IPS-20b (cell line): ENCODE measurements around the gene KMT2D.

Experiments
- H3K27ac ChIP-seq: one replicate; pipeline ENCODE4 v1.5.1; 2013; ENCODE audit warnings: low read length
- H3K27me3 ChIP-seq: 2 replicates; pipeline ENCODE4 v1.6.1; 2013; ENCODE audit warnings: mild to moderate bottlenecking, low read length, inconsistent platforms; ENCODE audit not compliant: insufficient read depth
- H3K36me3 ChIP-seq: 2 replicates; pipeline ENCODE4 v1.6.1; 2013; ENCODE audit warnings: low read depth, mild to moderate bottlenecking, inconsistent platforms, low read length, moderate library complexity; ENCODE audit not compliant: insufficient read depth
- H3K4me1 ChIP-seq: 2 replicates; pipeline ENCODE4 v1.6.1; 2013; ENCODE audit warnings: mild to moderate bottlenecking, control low read depth, inconsistent platforms, low read length, moderate library complexity; ENCODE audit not compliant: insufficient read depth
- H3K4me3 ChIP-seq: 2 replicates; pipeline ENCODE4 v1.5.1; 2013; ENCODE audit warnings: mild to moderate bottlenecking, low read length, inconsistent platforms
- H3K9ac ChIP-seq: 2 replicates; pipeline ENCODE4 v1.6.1; 2013; ENCODE audit warnings: low read depth, mild to moderate bottlenecking, inconsistent platforms, low read length, moderate library complexity
- H3K9me3 ChIP-seq: 2 replicates; pipeline ENCODE4 v1.6.1; 2013; ENCODE audit warnings: mild to moderate bottlenecking, low read depth, low read length, inconsistent platforms; ENCODE audit not compliant: insufficient read depth

The KMT2D gene

DNA sequence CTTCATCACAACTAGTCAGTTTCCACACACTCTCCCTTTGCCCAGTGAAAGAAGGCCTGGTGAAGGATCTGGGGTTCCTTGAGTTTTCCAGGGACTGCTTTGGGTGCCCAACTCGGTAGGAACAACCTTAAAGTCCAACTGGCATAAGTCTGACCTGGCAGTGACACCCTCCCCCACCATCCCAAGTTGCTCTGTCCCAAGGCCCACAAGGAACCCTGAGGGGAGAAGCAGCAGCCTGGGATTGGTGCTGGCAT lies 1.6 kb downstream of the KMT2D start:
- Histone ChIP-seq H3K9ac (peak overlapping the region; percentile 98; the same call in 1 of the 2 replicates), H3K9me3 (no peaks in the 10 kb centered on the region), H3K4me3 (peak overlapping the region; percentile 89), H3K27me3 (no peaks in the 10 kb centered on the region), H3K27ac (no peak overlapping the region), H3K36me3 (peaks cover 19% of the 10 kb centered on the region), H3K4me1 (peaks cover 17% of the 10 kb centered on the region)

DNA sequence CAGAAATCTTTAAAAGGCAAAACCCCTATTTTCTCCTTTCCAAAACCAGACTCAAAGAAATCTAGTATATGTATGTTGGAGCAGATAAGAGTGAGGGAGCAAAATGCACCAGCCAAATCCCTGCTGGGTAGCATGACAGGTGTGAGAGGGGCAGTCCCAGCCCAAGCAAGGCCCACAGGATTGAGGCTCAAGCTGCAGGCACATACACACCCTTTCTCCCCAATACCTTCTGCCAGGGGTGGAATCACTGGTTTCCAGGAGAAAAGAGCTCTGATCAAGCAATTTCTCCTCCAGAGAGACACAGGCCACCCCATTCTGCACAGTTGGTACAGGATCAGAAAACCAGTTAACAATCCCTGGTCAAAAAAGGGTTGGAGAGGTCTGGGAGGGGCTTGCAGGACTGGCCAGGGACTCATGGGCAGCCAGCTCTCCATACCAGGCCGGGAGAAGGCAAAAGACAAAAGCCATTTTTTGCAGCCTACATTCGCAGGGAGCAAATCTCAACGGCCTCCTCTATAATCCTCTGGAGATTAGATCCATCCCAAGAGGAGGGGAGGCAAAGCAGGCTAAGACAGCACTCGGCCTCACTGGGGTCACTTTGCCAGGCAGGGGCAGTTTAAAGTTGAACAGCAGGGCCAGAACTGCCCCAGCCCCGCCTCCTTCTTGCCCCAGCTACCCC lies 2.1 kb downstream of the KMT2D start:
- Histone ChIP-seq H3K4me3 (peak overlapping the region; percentile 89), H3K4me1 (peaks cover 17% of the 10 kb centered on the region), H3K27ac (no peak overlapping the region), H3K9me3 (no peaks in the 10 kb centered on the region), H3K27me3 (no peaks in the 10 kb centered on the region), H3K9ac (peak overlapping the region; percentile 98; the same call in 1 of the 2 replicates), H3K36me3 (peaks cover 24% of the 10 kb centered on the region)

DNA sequence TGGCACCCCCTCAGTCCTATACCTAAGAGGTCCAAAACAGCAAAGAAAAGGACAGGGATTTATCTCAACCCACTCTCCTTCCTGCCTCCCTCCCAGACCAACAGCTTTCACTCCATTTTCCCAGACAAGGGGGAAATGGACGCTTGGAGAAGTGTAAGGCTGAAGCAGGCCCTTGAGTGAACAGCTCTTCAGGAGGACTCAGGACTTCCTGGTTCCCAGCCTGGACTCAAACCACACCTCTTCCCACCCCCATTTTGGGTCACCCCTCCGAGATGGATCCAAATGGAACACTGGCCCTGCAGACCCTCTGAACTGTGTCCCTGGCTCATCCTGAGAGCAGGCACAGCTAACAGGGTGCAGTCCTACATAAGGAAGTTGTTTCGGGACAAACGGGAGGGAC lies 2.7 kb downstream of the KMT2D start:
- peaks cover 30% of the 10 kb centered on the region for H3K36me3 ChIP-seq
- H3K27ac ChIP-seq, result no peak overlapping the region

DNA sequence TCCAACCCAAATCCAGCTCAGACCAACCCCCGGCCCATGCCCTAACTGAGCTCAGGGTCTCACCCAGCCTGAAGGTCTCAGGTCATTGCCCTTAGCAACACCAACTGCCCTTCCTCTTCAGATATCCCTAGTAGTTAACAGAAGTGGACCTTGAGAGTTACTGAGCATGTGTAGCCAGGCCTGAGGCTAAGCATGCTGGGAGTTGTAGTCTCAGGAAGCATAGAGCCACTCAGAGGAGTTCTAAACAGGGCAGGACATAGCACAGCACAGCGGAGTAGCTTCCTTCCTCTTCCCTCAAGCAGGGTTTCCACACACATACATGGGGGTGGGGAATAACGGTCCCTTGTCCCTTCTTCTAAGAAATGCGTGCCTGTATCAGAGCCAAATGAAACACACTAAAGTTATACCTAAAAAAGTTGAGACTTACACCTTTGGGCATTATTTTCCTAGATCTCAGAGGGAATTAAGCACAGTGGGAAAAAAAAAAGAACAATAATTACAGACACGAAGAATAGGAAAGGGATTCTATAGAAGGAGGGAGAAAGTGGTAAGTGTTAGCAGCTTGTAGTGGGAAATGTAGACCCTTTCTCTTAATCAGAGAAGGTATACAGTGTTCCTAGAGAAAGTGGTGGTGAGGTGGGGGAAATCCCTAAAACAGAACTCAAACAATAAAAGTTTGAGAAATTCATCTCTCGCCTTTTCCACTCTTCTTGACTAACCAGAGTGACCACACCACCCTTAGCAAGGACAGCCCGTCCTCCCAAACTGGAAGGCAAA lies 4.4 kb downstream of the KMT2D start:
- Histone ChIP-seq H3K9ac (peak overlapping the region; percentile 2; the same call in 1 of the 2 replicates), H3K4me3 (peak overlapping the region; percentile 33; the same call in 1 of the 2 replicates), H3K27me3 (no peaks in the 10 kb centered on the region)

More for the DNA sequence above, 2.7 kb downstream of the KMT2D start:
- H3K9me3 ChIP-seq, result no peaks in the 10 kb centered on the region
- peak overlapping the region; percentile 89 for H3K4me3 ChIP-seq
- H3K4me1 ChIP-seq, result peaks cover 17% of the 10 kb centered on the region
- H3K27me3 ChIP-seq, result no peaks in the 10 kb centered on the region
- H3K9ac ChIP-seq, result peak overlapping the region; percentile 98

DNA sequence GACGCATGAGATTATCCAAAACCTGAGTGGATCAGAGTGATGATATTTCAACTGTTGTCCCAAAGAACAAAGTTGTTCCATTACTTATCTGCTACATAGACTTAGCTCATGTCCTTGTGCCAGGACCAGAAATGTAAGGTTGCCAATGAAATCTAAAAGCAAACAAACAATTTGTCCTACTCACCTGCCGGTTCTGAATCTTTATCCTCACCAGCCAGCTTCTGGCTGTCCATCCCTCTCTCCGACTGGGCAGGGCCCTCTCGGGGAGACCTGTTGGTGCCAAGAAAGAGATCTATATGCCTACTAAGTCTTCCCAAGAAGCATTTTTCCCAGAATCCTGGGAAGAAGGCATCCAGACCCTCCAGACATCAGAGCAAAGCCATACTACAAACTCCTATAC lies 5.5 kb downstream of the KMT2D start:
- no peaks in the 10 kb centered on the region for H3K9me3 ChIP-seq
- H3K27me3 ChIP-seq, result no peaks in the 10 kb centered on the region
- H3K27ac ChIP-seq, result no peak overlapping the region
- H3K36me3 ChIP-seq, result peaks cover 58% of the 10 kb centered on the region
- H3K4me1 ChIP-seq, result peaks cover 17% of the 10 kb centered on the region
- no peak overlapping the region for H3K9ac ChIP-seq
- no peak overlapping the region for H3K4me3 ChIP-seq

More for the DNA sequence above, 4.4 kb downstream of the KMT2D start:
- Histone ChIP-seq H3K27ac (peak overlapping the region; percentile 2), H3K36me3 (peaks cover 47% of the 10 kb centered on the region), H3K9me3 (no peaks in the 10 kb centered on the region), H3K4me1 (peaks cover 17% of the 10 kb centered on the region)

DNA sequence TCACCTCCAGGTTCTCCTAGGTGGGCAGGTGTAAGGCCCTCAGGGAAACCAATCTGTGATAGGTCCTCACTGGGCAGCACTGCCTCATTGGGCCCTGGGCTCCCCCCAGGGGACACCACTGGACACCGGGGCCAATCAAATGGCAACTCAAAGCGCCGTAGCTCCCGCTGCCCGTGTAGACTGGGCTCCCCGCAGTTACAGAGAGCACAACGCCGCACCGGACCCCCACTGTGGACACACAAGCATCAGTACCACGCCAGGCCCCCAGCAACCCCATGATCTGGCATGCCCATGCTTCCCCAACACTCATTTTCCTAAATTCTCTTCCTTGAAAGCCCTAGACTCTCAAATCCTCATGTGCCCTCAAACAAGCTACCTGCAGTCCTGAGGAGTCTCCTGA lies 6.1 kb downstream of the KMT2D start:
- peaks cover 64% of the 10 kb centered on the region for H3K36me3 ChIP-seq
- H3K4me3 ChIP-seq, result no peak overlapping the region
- no peaks in the 10 kb centered on the region for H3K27me3 ChIP-seq
- H3K9ac ChIP-seq, result no peak overlapping the region
- H3K9me3 ChIP-seq, result no peaks in the 10 kb centered on the region
- no peak overlapping the region for H3K27ac ChIP-seq
- H3K4me1 ChIP-seq, result peaks cover 17% of the 10 kb centered on the region

DNA sequence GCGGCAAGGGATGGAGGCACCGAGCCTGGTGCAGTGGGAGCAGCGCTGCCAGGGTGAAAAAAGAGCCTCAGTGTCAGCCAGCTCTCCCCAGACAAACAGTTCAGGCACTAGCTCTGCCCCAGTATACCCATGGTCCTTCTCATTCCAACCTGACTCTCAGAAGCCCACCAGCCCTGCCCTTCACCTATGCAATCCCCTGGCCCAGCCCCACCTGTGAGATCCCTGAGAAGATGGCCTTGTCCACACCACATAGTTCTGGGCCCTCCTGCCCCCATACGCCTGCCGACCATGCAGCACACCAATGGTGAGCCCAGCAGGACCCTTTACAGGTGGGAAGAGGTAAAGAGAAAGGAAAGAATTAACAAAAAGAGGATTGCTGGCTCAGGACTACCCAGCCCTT lies 6.5 kb downstream of the KMT2D start:
- H3K9ac ChIP-seq, result no peak overlapping the region
- H3K36me3 ChIP-seq, result peaks cover 68% of the 10 kb centered on the region
- H3K4me3 ChIP-seq, result no peak overlapping the region
- H3K27ac ChIP-seq, result no peak overlapping the region
- H3K9me3 ChIP-seq, result no peaks in the 10 kb centered on the region
- H3K4me1 ChIP-seq, result peaks cover 17% of the 10 kb centered on the region
- H3K27me3 ChIP-seq, result no peaks in the 10 kb centered on the region

DNA sequence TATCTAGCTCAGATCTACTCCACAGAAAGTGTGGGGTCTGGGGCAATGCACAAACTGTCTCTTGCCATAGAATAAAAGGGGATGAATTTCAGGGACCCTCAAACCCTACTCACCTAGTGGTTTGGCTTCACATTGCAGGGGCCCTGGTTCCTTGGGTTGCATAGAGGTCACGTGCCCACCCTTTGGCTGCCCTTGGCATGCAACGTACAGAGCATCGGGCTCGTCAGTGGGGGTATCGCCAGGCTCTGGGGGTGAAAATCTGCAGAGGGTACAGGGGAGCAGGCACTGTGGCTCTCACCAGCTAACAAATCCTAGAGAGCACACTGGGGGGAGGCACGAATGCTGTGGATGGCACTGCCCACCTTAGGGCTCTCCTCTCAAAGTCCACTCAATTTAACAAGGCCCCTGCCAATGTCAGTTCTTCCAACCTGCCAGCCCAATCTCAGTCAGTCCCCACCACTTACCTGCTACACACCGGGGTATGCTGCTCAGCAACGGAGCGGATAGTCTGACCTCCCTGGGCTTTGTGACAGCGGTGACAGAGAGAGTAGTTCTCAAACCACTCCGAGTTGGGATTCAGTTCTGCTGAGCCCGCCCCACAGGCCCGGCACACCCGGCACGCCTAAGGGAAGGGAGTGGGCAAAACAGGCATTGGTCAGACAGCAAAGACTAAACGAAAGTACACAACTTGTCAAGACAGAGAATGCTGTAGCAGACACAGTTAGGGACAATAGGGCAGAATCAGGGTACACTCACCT lies 8.0 kb downstream of the KMT2D start:
- Histone ChIP-seq H3K4me3 (no peak overlapping the region), H3K27me3 (no peaks in the 10 kb centered on the region), H3K9me3 (no peaks in the 10 kb centered on the region), H3K36me3 (peaks cover 83% of the 10 kb centered on the region), H3K4me1 (peaks cover 11% of the 10 kb centered on the region), H3K27ac (no peak overlapping the region), H3K9ac (no peak overlapping the region)

DNA sequence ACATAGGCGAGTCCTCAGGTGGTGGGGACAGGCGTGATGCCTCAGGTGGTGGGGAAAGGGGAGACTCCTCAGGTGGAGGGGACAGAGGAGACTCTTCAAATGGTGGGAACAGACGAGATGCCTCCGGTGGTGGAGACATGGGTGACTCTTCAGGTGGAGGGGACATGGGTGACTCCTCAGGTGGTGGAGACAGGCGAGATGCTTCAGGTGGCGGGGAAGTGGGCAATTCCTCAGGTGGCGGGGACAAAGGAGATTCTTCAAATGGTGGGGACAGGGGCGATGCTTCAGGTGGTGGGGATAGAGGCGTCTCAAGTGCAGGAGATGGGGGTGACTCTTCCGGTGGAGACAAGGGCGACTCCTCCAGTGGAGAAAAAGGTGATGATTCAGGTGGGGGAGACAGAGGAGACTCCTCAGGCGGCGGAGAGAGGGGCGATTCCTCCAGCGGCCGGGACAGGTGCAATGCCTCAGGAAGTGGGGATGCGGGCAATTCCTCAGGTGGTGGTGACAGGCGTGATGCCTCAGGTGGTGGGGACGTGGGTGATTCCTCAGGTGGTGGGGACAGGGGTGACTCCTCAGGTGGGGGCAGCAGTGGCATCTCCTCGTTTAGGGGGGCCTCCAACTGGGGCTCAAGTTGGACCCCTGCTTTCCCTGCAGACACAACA lies 8.7 kb downstream of the KMT2D start:
- peaks cover 11% of the 10 kb centered on the region for H3K4me1 ChIP-seq

DNA sequence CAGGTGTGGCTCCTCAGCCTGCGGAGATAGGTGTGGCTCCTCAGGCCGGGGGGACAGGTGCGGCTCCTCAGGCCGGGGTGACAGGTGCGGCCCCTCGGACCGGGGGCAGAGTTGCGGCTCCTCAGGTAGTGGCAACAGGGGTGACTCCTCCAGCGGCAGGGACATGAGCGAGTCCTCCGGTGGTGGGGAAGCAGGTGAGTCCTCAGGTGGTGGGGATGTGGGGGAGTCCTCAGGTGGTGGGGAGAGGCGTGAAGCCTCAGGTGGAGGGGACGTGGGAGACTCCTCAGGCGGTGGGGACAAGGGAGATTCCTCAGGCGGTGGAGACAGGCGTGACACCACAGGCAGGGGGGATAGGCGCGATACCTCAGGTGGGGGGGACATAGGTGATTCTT lies 9.2 kb downstream of the KMT2D start:
- no peaks in the 10 kb centered on the region for H3K9me3 ChIP-seq
- no peaks in the 10 kb centered on the region for H3K27me3 ChIP-seq
- no peak overlapping the region for H3K4me3 ChIP-seq
- H3K27ac ChIP-seq, result no peak overlapping the region
- no peak overlapping the region for H3K9ac ChIP-seq
- H3K36me3 ChIP-seq, result peaks cover 95% of the 10 kb centered on the region
- H3K4me1 ChIP-seq, result peaks cover 10% of the 10 kb centered on the region

More for the DNA sequence above, 8.7 kb downstream of the KMT2D start:
- Histone ChIP-seq H3K27me3 (no peaks in the 10 kb centered on the region), H3K36me3 (peaks cover 90% of the 10 kb centered on the region), H3K4me3 (no peak overlapping the region), H3K27ac (no peak overlapping the region), H3K9me3 (no peaks in the 10 kb centered on the region), H3K9ac (no peak overlapping the region)

DNA sequence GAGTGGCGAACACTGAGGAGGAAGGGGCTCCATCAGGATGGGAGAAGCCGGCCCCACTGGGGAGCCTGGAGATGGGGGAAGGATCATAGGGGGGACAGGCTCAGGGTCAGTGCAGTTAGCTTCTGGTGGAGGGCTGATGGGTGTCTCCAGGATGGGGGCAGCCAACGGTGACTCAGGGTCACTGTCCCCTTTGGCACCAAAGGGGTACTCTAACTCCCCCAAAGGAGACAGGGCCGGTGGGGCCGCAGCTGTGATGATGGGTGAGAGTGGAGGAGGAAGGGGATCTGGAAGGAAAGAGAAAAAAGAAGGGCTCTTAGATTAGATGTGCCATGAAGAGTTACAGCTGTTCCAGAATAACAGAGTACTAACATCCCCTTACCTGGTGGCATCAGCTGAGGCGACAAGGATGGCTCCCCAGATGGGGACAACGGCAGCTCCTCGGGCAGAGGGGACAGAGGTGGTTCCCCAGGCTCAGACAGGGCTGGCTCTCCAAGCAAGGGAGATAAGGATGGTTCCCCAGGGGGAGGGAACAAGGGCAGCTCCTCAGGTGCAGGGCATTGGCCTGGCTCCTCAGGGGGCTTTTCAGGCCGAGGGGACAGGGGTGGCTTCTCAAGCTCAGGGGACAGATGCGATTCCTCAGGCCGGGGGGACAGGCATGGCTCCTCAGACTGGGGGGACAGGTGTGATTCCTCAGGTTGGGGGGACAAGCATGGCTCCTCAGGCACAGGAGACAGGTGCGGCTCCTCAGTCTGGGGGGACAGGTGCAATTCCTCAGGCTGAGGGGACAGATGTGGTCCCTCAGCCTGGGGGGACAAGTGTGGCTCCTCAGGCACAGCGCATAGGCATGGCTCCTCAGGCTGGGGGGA lies 9.9 kb downstream of the KMT2D start:
- H3K36me3 ChIP-seq, result peaks cover 100% of the 10 kb centered on the region
- no peak overlapping the region for H3K27ac ChIP-seq
- H3K27me3 ChIP-seq, result no peaks in the 10 kb centered on the region
- no peaks in the 10 kb centered on the region for H3K9me3 ChIP-seq
- no peak overlapping the region for H3K9ac ChIP-seq
- peaks cover 4% of the 10 kb centered on the region for H3K4me1 ChIP-seq
- H3K4me3 ChIP-seq, result no peak overlapping the region
